MCF 10A (cell line): ENCODE measurements around the gene LSP1. TPM values are rescaled to one million over a fixed set of nuclear protein-coding genes. Genes with fewer than 3 reads are reported as not detected.

ENCODE experiments used
- BruUV-seq: library from RNA; stranded (reverse); fragments of 400-500 nt; replicated peaks from 2 replicates; lab custom pipeline; 2021; lab: Mats Ljungman, UMichigan
- CTCF ChIA-PET: fragments of 300-600 bp; sonication (Branson Sonifier 250); formaldehyde crosslinking; extraction: SDS; loops from one replicate; lab custom pipeline; 2021; ENCODE audit warnings: antibody characterized with exemption, inconsistent platforms; lab: Yijun Ruan, JAX
- POLR2A ChIA-PET: fragments of 300-600, 350-650 bp; sonication (Branson Sonifier 250); formaldehyde crosslinking; extraction: SDS; loops from one replicate; lab custom pipeline; 2020; ENCODE audit warnings: antibody characterized with exemption, inconsistent platforms; lab: Yijun Ruan, JAX
- DNase-seq: peaks from one replicate; pipeline ENCODE4 v3.0.0-alpha.2; 2018; ENCODE audit not compliant: unreplicated experiment
- H3K27ac Mint-ChIP-seq: one replicate; pipeline ENCODE4 v1.8.0; 2022; ENCODE audit warnings: mild to moderate bottlenecking, low read depth, mixed read lengths; ENCODE audit not compliant: unreplicated experiment
- H3K27me3 Mint-ChIP-seq: one replicate; pipeline ENCODE4 v1.8.0; 2022; ENCODE audit warnings: mixed read lengths; ENCODE audit not compliant: insufficient read depth, unreplicated experiment
- H3K36me3 Mint-ChIP-seq: one replicate; pipeline ENCODE4 v1.8.0; 2022; ENCODE audit warnings: mild to moderate bottlenecking, moderate library complexity, mixed read lengths; ENCODE audit not compliant: insufficient read depth, unreplicated experiment
- H3K4me1 Mint-ChIP-seq: one replicate; pipeline ENCODE4 v1.8.0; 2022; ENCODE audit warnings: mixed read lengths; ENCODE audit not compliant: insufficient read depth, unreplicated experiment
- H3K4me3 Mint-ChIP-seq: one replicate; pipeline ENCODE4 v1.8.0; 2022; ENCODE audit warnings: mild to moderate bottlenecking, moderate library complexity, mixed read lengths; ENCODE audit not compliant: unreplicated experiment
- H3K9me3 Mint-ChIP-seq: one replicate; pipeline ENCODE4 v1.8.0; 2022; ENCODE audit warnings: mixed read lengths; ENCODE audit not compliant: unreplicated experiment
- intact Hi-C: fragments of 100-400 bp; cut with micrococcal nuclease; formaldehyde crosslinking; loops from 2 replicates; pipeline ENCODE4 v1.14.1; 2022
- total RNA-seq: library from RNA; stranded (reverse); gene quantifications from 2 replicates; pipeline ENCODE4 v1.2.3, GENCODE V29; 2022
- TF ChIP-seq, protein P1 (sequence below): fragments of 200-600 bp; IDR thresholded peaks from one replicate; pipeline ENCODE4 v1.8.0; 2022; ENCODE audit warnings: antibody characterized with exemption, mild to moderate bottlenecking; ENCODE audit not compliant: unreplicated experiment

Gene LSP1
- total RNA-seq, 1 experiment from 2014 or later = 3.7 TPM

DNA sequence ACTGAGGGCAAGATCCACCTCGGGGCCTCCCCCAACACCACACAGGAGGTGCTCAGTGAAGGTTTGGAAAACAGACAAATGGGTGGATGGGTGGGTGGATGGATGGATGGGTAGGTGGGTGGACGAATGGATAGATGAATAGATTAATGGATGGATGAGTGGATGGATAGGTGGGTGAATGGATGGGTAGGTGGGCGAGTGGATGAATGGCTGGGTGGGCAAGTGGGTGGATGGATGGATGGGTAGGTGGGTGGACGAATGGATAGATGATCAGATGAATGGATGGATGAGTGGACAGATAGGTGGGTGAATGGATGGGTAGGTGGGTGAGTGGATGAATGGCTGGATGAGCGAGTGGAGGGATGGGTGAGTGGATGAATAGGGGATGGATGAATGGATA, 39.7 kb downstream of the LSP1 start:
- BruUV-seq = no TSS peak
- intact Hi-C loops = no loop called here
- H3K27me3 Mint-ChIP-seq = peaks cover 42% of the 10 kb centered on the region
- H3K27ac Mint-ChIP-seq = no peak overlapping the region
- H3K9me3 Mint-ChIP-seq = peaks cover 17% of the 10 kb centered on the region
- ChIA-PET POLR2A (no interaction called here), CTCF (no interaction called here)
- no peaks in the 10 kb centered on the region for H3K4me1 Mint-ChIP-seq
- TF ChIP-seq, protein P1, sequence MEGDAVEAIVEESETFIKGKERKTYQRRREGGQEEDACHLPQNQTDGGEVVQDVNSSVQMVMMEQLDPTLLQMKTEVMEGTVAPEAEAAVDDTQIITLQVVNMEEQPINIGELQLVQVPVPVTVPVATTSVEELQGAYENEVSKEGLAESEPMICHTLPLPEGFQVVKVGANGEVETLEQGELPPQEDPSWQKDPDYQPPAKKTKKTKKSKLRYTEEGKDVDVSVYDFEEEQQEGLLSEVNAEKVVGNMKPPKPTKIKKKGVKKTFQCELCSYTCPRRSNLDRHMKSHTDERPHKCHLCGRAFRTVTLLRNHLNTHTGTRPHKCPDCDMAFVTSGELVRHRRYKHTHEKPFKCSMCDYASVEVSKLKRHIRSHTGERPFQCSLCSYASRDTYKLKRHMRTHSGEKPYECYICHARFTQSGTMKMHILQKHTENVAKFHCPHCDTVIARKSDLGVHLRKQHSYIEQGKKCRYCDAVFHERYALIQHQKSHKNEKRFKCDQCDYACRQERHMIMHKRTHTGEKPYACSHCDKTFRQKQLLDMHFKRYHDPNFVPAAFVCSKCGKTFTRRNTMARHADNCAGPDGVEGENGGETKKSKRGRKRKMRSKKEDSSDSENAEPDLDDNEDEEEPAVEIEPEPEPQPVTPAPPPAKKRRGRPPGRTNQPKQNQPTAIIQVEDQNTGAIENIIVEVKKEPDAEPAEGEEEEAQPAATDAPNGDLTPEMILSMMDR = no peak
- H3K36me3 Mint-ChIP-seq = no peaks in the 10 kb centered on the region
- DNase-seq = no peak
- no peak overlapping the region for H3K4me3 Mint-ChIP-seq

DNA sequence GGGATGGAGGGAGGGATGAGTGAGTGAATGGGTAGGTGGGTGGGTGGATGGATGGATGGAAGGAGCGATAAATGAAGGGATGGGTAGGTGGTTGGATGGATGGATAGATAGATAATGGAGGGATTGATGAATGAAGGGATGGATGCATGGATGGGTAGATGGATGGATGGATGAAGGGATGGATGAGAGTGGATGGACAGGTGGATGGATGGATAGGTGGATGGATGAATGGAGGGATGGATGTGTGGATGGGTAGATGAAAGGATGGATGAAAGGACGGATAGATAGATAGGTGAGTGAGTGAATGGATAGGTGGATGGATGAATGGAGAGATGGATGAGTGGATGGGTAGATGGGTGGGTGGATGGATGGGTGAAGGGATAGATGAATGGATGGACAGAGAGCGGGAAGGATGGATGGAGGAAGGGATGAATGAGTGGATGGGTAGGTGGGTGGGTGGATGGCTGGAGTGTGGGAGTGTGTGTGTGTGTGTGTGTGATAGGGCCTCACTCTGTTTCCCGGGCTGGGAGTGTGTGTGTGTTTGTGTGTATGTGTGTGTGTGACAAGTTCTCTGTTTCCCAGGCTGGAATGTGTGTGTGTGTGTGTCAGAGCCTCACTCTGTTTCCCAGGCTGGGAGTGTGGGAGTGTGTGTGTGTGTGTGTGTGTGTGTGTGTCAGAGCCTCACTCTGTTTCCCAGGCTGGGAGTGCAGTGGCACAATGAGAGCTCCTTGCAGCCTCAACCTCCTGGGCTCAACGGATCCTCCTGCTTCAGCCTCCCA, 40.9 kb downstream of the LSP1 start:
- POLR2A ChIA-PET = no interaction called here
- no peak for DNase-seq
- intact Hi-C loops = no loop called here
- Mint-ChIP-seq H3K27ac (no peak overlapping the region), H3K4me1 (no peaks in the 10 kb centered on the region), H3K27me3 (peaks cover 50% of the 10 kb centered on the region), H3K36me3 (no peaks in the 10 kb centered on the region), H3K9me3 (peaks cover 17% of the 10 kb centered on the region), H3K4me3 (no peak overlapping the region)
- BruUV-seq = no TSS peak
- CTCF ChIA-PET = interaction anchor here (0.6 kb wide), 1 partner anchor 27 kb away, joined by 3 read pairs; no protein-coding TSS in a partner anchor
- TF ChIP-seq, protein P1 = no peak

DNA sequence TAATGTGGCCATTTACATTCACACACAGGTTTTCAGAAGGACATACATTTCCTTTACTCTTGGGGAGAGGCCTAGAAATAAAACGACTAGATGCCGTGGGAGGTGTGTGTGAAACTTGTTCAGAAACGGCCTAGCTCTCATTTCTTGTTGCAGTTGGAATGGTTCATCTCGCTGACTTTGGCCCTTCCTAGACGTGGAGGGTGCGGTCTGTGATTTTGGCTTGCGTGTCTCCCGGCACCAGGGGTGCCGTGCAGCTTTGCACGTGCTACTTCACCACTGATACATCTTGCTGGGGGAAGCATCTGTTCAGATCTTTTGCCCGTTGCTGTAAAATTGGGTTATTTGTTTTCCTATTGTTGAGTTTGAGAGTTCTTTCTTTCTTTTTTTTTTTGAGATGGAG, 41.9 kb downstream of the LSP1 start:
- Mint-ChIP-seq H3K27ac (no peak overlapping the region), H3K4me3 (no peak overlapping the region), H3K27me3 (peaks cover 50% of the 10 kb centered on the region), H3K9me3 (peaks cover 17% of the 10 kb centered on the region), H3K4me1 (no peaks in the 10 kb centered on the region), H3K36me3 (no peaks in the 10 kb centered on the region)
- POLR2A ChIA-PET = no interaction called here
- intact Hi-C loops = no loop called here
- DNase-seq = no peak
- CTCF ChIA-PET = interaction anchor here (0.6 kb wide), 1 partner anchor 26 kb away, joined by 3 read pairs; no protein-coding TSS in a partner anchor
- TF ChIP-seq, protein P1 = no peak
- no TSS peak for BruUV-seq

DNA sequence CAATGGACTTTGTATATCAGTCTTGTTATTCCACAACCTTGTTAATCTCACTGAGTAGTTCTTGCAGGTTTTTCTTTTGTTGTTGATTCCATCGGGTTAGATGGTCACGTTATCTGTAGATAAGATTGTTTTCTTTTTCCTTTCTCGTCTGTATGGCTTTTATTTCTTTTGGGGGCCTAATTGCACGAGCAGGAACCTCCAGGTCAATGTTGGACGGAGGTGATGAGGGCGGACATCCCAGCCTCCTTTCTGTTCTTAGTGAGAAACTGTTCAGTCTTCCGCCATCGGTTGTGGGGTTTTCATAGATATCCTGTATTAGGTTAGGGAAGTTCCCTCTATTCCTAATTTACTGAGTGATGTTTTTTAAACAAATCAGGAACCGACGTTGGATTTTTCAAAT, 43.6 kb downstream of the LSP1 start:
- no peak for DNase-seq
- ChIA-PET CTCF (interaction anchor here (0.7 kb wide), 1 partner anchor 106 kb away, joined by 4 read pairs; no protein-coding TSS in a partner anchor), POLR2A (interaction anchor here (0.7 kb wide), 1 partner anchor 54 kb away, joined by 3 read pairs; no protein-coding TSS in a partner anchor)
- Mint-ChIP-seq H3K27ac (no peak overlapping the region), H3K9me3 (peaks cover 17% of the 10 kb centered on the region), H3K27me3 (peaks cover 50% of the 10 kb centered on the region), H3K36me3 (no peaks in the 10 kb centered on the region), H3K4me1 (no peaks in the 10 kb centered on the region), H3K4me3 (no peak overlapping the region)
- intact Hi-C loops = no loop called here
- TF ChIP-seq, protein P1 = no peak
- BruUV-seq = no TSS peak
